HG03442 (cell line): ENCODE results near the gene RABGAP1L.

Experiments used
- ATAC-seq: cut with Tn5 transposase; IDR thresholded peaks from one replicate; pipeline ENCODE4 v1.9.1; 2021; ENCODE audit warnings: mild to moderate bottlenecking, moderate library complexity; ENCODE audit not compliant: unreplicated experiment

The RABGAP1L gene

DNA sequence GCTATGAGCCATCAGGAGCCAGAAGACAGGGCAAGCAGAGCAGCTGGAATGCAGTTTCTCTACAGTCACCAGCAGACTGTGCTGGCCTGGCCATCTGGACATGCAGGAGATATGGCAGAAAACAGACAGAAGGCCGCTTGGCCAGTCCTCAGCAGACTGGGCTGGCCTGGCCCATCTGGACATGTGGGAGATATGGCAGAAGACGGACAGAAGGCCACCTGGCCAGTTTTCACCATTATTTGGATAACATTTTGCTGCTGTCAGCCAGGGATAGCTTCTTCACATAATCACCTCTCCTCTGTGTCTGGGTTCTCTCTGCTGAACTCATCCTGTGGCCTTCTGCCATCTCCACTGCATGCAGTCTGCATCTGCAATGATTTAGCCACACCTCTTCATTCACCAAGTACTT, 815.4 kb downstream of the RABGAP1L start:
- ATAC-seq = no peak

- no peak for ATAC-seq
These were observed 816.4 kb downstream of the RABGAP1L start for GRCh38 chr1:174975764-174976163.

DNA sequence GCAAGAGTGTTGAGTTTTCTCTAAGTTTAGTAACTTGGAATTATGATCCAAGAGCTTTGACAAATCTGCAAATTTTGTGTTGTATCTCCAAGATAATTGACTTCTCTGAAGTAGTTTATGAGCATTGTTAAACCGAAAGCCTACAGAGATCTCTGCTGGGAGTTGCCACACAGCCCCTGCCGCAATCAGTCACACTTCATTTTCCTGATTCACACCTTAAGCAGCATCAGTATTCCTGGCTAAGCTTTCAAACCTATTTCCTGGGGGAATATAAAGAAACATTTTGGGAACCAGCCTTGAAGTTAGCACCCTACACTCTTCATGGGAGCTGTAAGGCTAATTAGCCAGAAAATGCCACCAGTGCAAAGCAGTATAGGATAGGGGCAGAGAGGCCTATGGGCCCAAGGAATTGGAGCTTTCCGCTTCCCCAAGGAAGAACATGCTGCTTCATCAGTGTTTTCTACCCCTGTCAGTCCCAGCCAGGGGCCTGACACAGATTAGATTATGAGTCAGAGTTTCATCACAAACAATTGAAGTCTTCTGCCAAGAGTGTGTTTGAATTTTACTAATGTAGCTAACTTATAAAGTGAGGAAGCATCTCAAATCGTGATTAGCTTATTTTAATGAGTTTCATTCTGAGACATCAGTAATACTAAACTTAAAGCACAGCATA, 817.3 kb downstream of the RABGAP1L start:
- ATAC-seq = no peak

DNA sequence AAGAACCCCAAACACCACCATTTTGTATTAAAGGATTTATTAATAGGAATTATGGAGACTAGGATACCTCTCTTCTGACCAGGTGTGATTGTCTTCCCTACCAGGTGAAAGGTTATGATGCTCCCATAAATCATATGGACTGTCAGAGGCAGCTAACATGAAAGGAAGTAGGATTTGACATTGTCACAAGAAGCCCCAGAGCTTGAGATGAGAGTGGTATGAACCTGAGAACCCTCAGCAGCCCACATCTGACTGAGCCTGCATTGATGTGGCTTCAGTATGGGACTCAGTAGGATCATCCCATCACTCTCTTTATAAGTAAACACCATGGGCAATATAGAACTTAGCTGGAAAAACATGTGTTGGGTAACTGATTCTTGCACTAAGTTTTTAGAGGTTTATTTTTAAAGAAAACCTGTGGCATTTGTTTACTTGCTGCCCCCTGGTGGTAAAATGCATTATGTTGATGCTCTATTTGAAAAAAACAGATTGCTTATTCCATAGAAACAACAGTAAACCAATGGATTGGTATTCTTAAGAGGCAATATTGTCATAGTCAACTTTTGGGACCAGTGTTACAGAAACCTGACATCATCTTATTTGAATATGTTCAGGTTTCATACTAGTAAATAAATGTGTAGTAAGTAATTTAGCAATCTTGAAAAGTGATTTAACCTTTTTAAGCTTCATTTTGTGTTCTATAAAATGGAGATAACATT, 823.8 kb downstream of the RABGAP1L start:
- ATAC-seq = no peak

DNA sequence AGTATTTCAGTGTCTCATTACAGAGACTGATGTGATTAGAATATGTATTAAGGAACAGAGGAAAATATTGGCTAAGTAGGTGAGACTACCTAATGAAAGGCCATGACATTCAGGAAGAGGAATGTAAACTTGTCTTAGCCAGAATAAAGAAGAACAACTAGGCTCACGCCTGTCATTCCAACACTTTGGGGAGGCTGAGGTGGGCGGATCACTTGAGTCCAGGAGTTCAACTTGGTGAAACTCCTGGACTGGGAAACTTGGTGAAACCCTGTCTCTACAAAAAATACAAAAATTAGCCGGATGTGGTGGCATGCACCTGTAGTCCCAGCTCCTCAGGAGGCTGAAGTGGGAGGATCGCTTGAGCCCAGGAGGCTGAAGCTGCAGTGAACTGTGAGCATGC, 825.6 kb downstream of the RABGAP1L start:
- no peak for ATAC-seq

DNA sequence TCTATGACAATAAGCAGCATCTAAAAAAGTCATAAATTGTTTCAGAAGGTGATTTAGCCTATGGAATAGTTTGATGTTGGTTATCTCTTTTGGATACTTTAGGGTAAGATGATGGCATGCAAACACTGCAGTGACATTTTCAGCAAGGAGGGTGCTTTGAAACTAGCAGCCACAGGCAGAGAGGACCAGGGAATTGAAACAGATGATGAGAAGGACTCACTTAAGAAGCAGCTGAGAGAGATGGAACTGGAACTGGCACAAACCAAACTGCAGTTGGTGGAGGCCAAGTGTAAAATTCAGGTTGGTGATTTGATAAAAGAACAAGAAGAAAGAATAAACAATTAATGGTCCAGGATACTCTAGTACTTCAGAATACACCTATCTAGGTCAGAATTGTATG, 829.2 kb downstream of the RABGAP1L start:
- ATAC-seq = no peak

- ATAC-seq = peak; percentile 43
These were observed 829.7 kb downstream of the RABGAP1L start for GRCh38 chr1:174988986-174989385.

GRCh38 chr1:174989536-174990220, 830.4 kb downstream of the RABGAP1L start:
- ATAC-seq = no peak

GRCh38 chr1:174990382-174990999, 831.2 kb downstream of the RABGAP1L start:
- peak; percentile 63 for ATAC-seq

DNA sequence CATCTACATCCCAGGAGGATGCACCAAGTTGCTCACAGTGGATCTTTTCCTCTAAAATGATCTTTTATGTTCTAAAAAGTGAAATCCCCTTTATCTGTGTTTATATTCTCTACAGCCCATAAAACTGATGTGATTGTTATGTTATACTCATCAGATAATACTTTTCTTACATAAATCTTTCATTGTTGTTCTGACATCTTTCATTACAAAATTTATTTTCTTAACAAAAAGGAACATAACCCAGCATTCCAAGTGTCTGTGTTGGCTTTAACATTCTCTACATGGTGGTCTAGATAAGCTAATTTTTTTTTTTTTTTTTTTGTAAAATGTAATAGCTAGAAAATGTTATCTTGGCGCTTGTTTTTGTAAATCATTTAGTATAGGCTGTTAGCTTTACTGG, 832.2 kb downstream of the RABGAP1L start:
- ATAC-seq = no peak

GRCh38 chr1:174995121-174995520, 835.8 kb downstream of the RABGAP1L start:
- ATAC-seq = no peak

GRCh38 chr1:174995916-174996315, 836.6 kb downstream of the RABGAP1L start:
- ATAC-seq = no peak

DNA sequence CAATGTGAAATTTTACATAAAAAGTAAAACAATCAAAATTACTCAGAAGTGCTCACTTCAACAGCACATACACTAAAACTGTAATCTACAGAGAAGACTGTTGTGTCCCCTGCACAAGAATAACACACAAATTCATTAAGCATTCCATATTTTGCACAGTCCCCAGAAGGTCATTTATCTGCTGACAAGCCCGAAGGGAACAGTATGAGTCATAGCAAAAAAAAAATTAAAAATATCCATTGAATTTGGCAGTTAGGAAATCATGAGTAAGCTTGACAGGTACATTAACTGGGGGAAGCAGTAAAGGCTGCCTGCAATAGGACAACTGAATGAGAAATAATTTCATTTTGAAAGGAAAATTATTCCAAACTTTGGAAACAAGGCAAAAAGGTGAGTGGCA, 837.2 kb downstream of the RABGAP1L start:
- no peak for ATAC-seq

- no peak for ATAC-seq
These were observed 837.7 kb downstream of the RABGAP1L start for GRCh38 chr1:174997041-174997440.

DNA sequence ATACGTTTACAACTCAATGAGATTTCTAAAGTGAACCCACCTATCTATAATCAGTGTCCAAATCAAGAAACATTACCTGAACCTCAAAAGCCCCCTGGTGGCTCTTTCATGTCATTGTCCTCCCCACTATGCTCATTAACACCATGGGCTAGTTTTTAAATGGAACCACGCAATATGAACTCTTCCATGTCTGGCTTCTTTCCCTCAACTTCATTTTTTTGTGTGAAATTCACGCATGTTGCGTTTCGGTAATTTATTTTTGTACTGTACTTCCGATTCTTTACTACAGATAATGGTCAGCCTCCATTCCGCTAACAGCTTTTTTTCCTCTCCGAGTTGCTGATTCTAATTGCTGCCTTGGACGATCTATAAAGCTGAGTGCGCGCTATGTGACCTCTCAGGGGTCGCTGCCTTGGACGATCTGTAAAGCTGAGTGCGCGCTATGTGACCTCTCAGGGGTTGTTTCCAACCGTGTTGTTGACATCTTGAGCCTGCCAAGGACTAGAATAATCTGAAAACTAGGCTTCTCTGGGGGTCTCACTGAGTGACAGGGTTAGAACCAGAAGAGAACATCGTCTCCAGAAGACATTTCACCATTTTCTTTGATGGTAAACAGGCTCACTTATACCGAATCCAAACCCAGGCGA, 839.4 kb downstream of the RABGAP1L start:
- no peak for ATAC-seq

DNA sequence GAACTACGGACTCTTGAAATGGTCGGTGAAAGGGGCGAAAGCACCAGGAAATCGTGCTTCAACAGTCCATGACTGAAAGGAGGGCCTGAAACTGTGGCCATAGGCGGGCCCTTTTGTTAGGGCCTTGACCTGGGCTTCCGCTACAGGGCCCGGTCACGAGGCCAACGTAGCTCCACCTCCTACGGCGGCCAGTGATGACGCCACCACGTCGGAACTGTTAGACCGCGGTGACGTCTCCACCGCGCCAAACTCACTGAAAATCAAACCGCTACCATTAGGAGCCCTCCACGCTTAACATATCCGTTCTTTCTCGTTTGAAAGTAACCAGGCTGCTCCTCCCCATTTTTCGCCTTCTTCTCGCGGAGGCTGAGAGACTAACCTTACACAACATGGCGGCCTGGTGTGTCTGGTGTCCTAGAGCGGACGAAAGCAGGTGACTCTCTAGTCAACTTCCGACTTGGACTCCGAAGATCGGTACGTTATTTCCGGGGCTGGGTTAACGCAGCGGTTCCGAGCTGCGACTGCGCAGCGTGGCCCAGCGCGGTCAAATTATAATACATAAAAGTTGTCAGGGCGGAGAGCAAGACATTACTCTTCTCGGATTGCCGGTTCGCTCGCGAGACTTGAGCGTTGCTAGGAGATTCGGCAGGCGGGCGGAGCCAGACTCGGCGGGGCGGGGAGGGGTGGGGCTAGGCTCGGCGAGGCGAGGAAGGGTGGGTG, 840.1 kb downstream of the RABGAP1L start:
- ATAC-seq = peak; percentile 77

- ATAC-seq = peak; percentile 6
These were observed 840.8 kb downstream of the RABGAP1L start, which contains the start of gene CACYBP for GRCh38 chr1:174999936-175000696. Gene CACYBP, plus strand, starts transcription at chr1:174999947. Its CDS starts 234 bp downstream, at chr1:175000181.

- ATAC-seq = no peak
These were observed 841.4 kb downstream of the RABGAP1L start for GRCh38 chr1:175000697-175001187.

- ATAC-seq = no peak
These were observed 843.7 kb downstream of the RABGAP1L start for GRCh38 chr1:175002910-175003517.
